GM12878 (cell line): ENCODE measurements around the gene CORO7. TPM values are rescaled to one million over a fixed set of nuclear protein-coding genes. Genes with fewer than 3 reads are reported as not detected.

Experiments used
- ATAC-seq: fragments of 200-7000 bp; cut with Tn5 transposase; 3 replicates; pipeline ENCODE4 v1.9.1; 2020; ENCODE audit warnings: mild to moderate bottlenecking, moderate library complexity
- BruUV-seq: library from RNA; stranded (reverse); fragments of 400-500 nt; replicated peaks from 2 replicates; lab custom pipeline; 2021; lab: Mats Ljungman, UMichigan
- CTCF ChIA-PET: fragments of 300-600 bp; sonication (Branson Sonifier 250); formaldehyde crosslinking; extraction: SDS; loops from one replicate; lab custom pipeline; 2021; ENCODE audit warnings: inconsistent platforms; lab: Yijun Ruan, JAX
- POLR2A ChIA-PET: fragments of 350-600 bp; formaldehyde crosslinking; extraction: SDS; loops from one replicate; lab custom pipeline; 2021; ENCODE audit warnings: inconsistent platforms; lab: Charles Lee
- RAD21 ChIA-PET: fragments of 300-600 bp; sonication (Branson Sonifier 250); formaldehyde crosslinking; loops from one replicate; lab custom pipeline; 2023; ENCODE audit warnings: antibody characterized with exemption; ENCODE audit not compliant: unreplicated experiment; lab: Charles Lee
- SMC1A ChIA-PET: fragments of 300-600 bp; sonication (Branson Sonifier 250); formaldehyde crosslinking; loops from one replicate; lab custom pipeline; 2023; ENCODE audit not compliant: unreplicated experiment, uncharacterized antibody; lab: Charles Lee
- DNase-seq: peaks from one replicate; pipeline ENCODE4 v3.0.0-alpha.2; 2011; ENCODE audit warnings: low read depth, low spot score
- FAIRE-seq: peaks from 3 replicates; lab custom pipeline; 2011; peaks lifted over from hg19 to GRCh38; lab: Jason Lieb, UNC
- H2AFZ ChIP-seq: 2 replicates; pipeline ENCODE4 v1.6.0; 2011; ENCODE audit warnings: low read depth, low read length, control low read depth; ENCODE audit not compliant: control insufficient read depth
- H3K27ac ChIP-seq: 2 replicates; pipeline ENCODE4 v1.5.1; 2011; ENCODE audit warnings: control low read depth; ENCODE audit not compliant: control insufficient read depth, insufficient read depth
- H3K27me3 ChIP-seq, 2 experiments: replicated peaks in 1 of 2; 2 replicates each; pipeline versions ENCODE4 v1.6.0 to v1.6.1; 2011; ENCODE audit warnings: low read length in 1 of 2; ENCODE audit not compliant: control insufficient read depth in 2 of 2, insufficient read depth in 2 of 2
- H3K36me3 ChIP-seq, 2 experiments: 2 replicates each; pipeline ENCODE4 v1.5.1; 2011; ENCODE audit warnings: low read length in 1 of 2; ENCODE audit not compliant: control insufficient read depth in 2 of 2, insufficient read depth in 2 of 2
- H3K4me1 ChIP-seq: 2 replicates; pipeline ENCODE4 v1.6.1; 2011; ENCODE audit warnings: mild to moderate bottlenecking, low read length, moderate library complexity, mixed read lengths; ENCODE audit not compliant: control insufficient read depth, insufficient read depth
- H3K4me2 ChIP-seq: 2 replicates; pipeline ENCODE4 v1.6.0; 2011; ENCODE audit warnings: control low read depth; ENCODE audit not compliant: control insufficient read depth, insufficient read depth
- H3K4me3 ChIP-seq: fragments of 200-600 bp; sonication (generic); 2 replicates; pipeline ENCODE4 v1.5.1; 2016
- H3K79me2 ChIP-seq: 2 replicates; pipeline ENCODE4 v1.6.0; 2011; ENCODE audit warnings: low read length; ENCODE audit not compliant: control insufficient read depth, insufficient read depth
- H3K9ac ChIP-seq: 2 replicates; pipeline ENCODE4 v1.8.0; 2011; ENCODE audit warnings: low read length, control low read depth, mixed read lengths; ENCODE audit not compliant: control insufficient read depth, insufficient read depth
- H3K9me3 ChIP-seq: replicated peaks from 3 replicates; pipeline ENCODE4 v1.5.1; 2011; ENCODE audit warnings: mild to moderate bottlenecking, low read length; ENCODE audit not compliant: control insufficient read depth, insufficient read depth
- H4K20me1 ChIP-seq: 2 replicates; pipeline ENCODE4 v1.6.0; 2011; ENCODE audit not compliant: control insufficient read depth, insufficient read depth
- ATF3 ChIP-seq: IDR thresholded peaks from 2 replicates; pipeline ENCODE4 v1.6.1; 2011; ENCODE audit warnings: low read depth, mild to moderate bottlenecking, low read length, moderate library complexity, borderline replicate concordance; ENCODE audit errors: extremely low read depth
- KDM1A ChIP-seq: fragments of 200-600 bp; sonication (generic); IDR thresholded peaks from 2 replicates; pipeline ENCODE4 v1.6.1; 2016; ENCODE audit warnings: borderline replicate concordance
- NR2F1 ChIP-seq: fragments of 450-650 bp; conservative IDR thresholded peaks from 2 replicates; pipeline ENCODE4 v1.6.1; 2017; ENCODE audit warnings: mild to moderate bottlenecking
- RB1 ChIP-seq: fragments of 450-650 bp; formaldehyde crosslinking; IDR thresholded peaks from 2 replicates; pipeline ENCODE4 v1.6.1; 2017; ENCODE audit warnings: mild to moderate bottlenecking, borderline replicate concordance
- RELB ChIP-seq: fragments of 450-650 bp; IDR thresholded peaks from 2 replicates; pipeline ENCODE4 v1.6.1; 2017; ENCODE audit warnings: low read depth, mild to moderate bottlenecking, moderate library complexity
- SMARCA5 ChIP-seq: fragments of 450-650 bp; IDR thresholded peaks from 2 replicates; pipeline ENCODE4 v1.6.1; 2017; ENCODE audit warnings: mild to moderate bottlenecking
- WGBS: methylation state at CpG from one replicate; pipeline ENCODE4 v1.1.6; 2016; ENCODE audit warnings: low lambda C conversion rate; ENCODE audit not compliant: insufficient replicate concordance, insufficient coverage; ENCODE audit errors: missing lambda C conversion rate; 5-methylcytosine and 5-hydroxymethylcytosine counted together
- in situ Hi-C: fragments of 300-500 bp; cut with MboI; formaldehyde crosslinking; loops from 9 replicates; pipeline ENCODE4 v1.14.3; 2018; ENCODE audit warnings: mixed read lengths
- intact Hi-C: fragments of 100-400 bp; cut with micrococcal nuclease; formaldehyde crosslinking; loops from one replicate; pipeline ENCODE4 v1.14.2; 2022; ENCODE audit not compliant: unreplicated experiment
- polyA plus RNA-seq, 11 experiments: library from polyadenylated mRNA; depleted of rRNA in 4 of 11; unstranded in 6 of 11; stranded (reverse) in 5 of 11; fragments of >200 nt; fragmentation: Nextera tagmentation in 4 of 11; fragmentation: Illumina TruSeq in 1 of 11; extraction: Ambion mirVana in 4 of 11; extraction: Trizol in 1 of 11; gene quantifications; 1 replicate in 1 of 11; 2 replicates in 10 of 11; pipeline versions ENCODE4 v1.2.1 to v1.2.3, GENCODE V29; 2011 to 2016; ENCODE audit warnings: inconsistent platforms in 2 of 11, missing spikeins in 2 of 11, low read depth in 1 of 11
- total RNA-seq, 4 experiments: library from RNA; depleted of rRNA in 3 of 4; stranded (reverse); fragments of >200 nt in 3 of 4; fragmentation: Illumina TruSeq in 1 of 4; extraction: Trizol in 1 of 4; gene quantifications; 2 replicates each; pipeline versions ENCODE4 v1.2.1 to v1.2.3, GENCODE V29; 2013 to 2021

CORO7 gene
- total and polyA plus RNA-seq, 10 of the 15 experiments (the other 5 are each of a cell fraction or from before 2014, with no cell fraction given) = 0.64 to 89.2 (median 43.7) TPM

- SMC1A ChIA-PET = no interaction called here
- intact Hi-C loops = no loop called here
- peaks cover under 1% of the 10 kb centered on the region for H4K20me1 ChIP-seq
- no peak overlapping the region for H3K4me3 ChIP-seq
- no peak overlapping the region for H3K27ac ChIP-seq
- ATAC-seq (no peak), DNase-seq (no peak), FAIRE-seq (no peak)
- H3K4me2 ChIP-seq = no peak overlapping the region
- RAD21 ChIA-PET = no interaction called here
- no peaks in the 10 kb centered on the region for H3K9me3 ChIP-seq
- POLR2A ChIA-PET = no interaction called here
- in situ Hi-C loops = no loop called here
- peaks cover 7% of the 10 kb centered on the region for H3K4me1 ChIP-seq
- BruUV-seq = no TSS peak
- H3K36me3 ChIP-seq = peaks cover 0 to 20% of the 10 kb centered on the region in 2 experiments; a peak in 2 of 4 replicates
- CTCF ChIA-PET = no interaction called here
- H2AFZ ChIP-seq = no peak overlapping the region
- 100% methylated on average over 5 of the region's 5 CpGs for WGBS
- TF ChIP-seq SMARCA5 = no peak
- no peak for TF ChIP-seq ATF3
- TF ChIP-seq RB1 = no peak
- TF ChIP-seq KDM1A = no peak
- TF ChIP-seq NR2F1 = no peak
- no peak for TF ChIP-seq RELB
- H3K9ac ChIP-seq = no peak overlapping the region
- no peaks in the 10 kb centered on the region for H3K27me3 ChIP-seq
- H3K79me2 ChIP-seq = no peaks in the 10 kb centered on the region
Observed at GRCh38 chr16:4367393-4367856, 49.0 kb downstream of the CORO7 start.
